GM19043 (cell line): ENCODE measurements around the gene ACACB.
A peak's percentile ranks its signal among the peaks of the same experiment; 100 is the strongest.

Experiments
- ATAC-seq: cut with Tn5 transposase; IDR thresholded peaks from one replicate; pipeline ENCODE4 v1.9.1; 2021; ENCODE audit warnings: low read depth; ENCODE audit not compliant: unreplicated experiment

Gene ACACB

GRCh38 chr12:109109746-109110350 lies 6.5 kb upstream of the ACACB start:
- ATAC-seq: no peak

- ATAC-seq: peak; percentile 79
These were observed 5.3 kb upstream of the ACACB start for GRCh38 chr12:109110988-109111495.

GRCh38 chr12:109112720-109113465 lies 3.5 kb upstream of the ACACB start:
- no peak for ATAC-seq

GRCh38 chr12:109113661-109114321 lies 2.6 kb upstream of the ACACB start:
- ATAC-seq: no peak

- ATAC-seq: no peak
These were observed 1.7 kb upstream of the ACACB start for GRCh38 chr12:109114644-109115043.

GRCh38 chr12:109115404-109115757 lies 1.0 kb upstream of the ACACB start:
- no peak for ATAC-seq

- no peak for ATAC-seq
These were observed 193 bp downstream of the ACACB start for GRCh38 chr12:109116611-109116949.

GRCh38 chr12:109120095-109120494 lies 3.7 kb downstream of the ACACB start:
- ATAC-seq: no peak

GRCh38 chr12:109120557-109120956 lies 4.2 kb downstream of the ACACB start:
- ATAC-seq: no peak

GRCh38 chr12:109121346-109121880 lies 5.0 kb downstream of the ACACB start:
- no peak for ATAC-seq

GRCh38 chr12:109124878-109125648 lies 8.7 kb downstream of the ACACB start:
- no peak for ATAC-seq

- ATAC-seq: no peak
These were observed 9.4 kb downstream of the ACACB start for GRCh38 chr12:109125791-109126190.

GRCh38 chr12:109126784-109127183 lies 10.4 kb downstream of the ACACB start:
- no peak for ATAC-seq

- no peak for ATAC-seq
These were observed 11.3 kb downstream of the ACACB start for GRCh38 chr12:109127533-109128242.

GRCh38 chr12:109130297-109131153 lies 14.1 kb downstream of the ACACB start:
- ATAC-seq: no peak

- ATAC-seq: no peak
These were observed 15.0 kb downstream of the ACACB start for GRCh38 chr12:109131154-109132050.

- no peak for ATAC-seq
These were observed 18.0 kb downstream of the ACACB start for GRCh38 chr12:109134186-109134917.

GRCh38 chr12:109137055-109137454 lies 20.7 kb downstream of the ACACB start:
- no peak for ATAC-seq
